Body of pancreas (tissue), 4 donors: ENCODE data around the gene TMEM40.
"Not testable (repeated sequence)": the region's sequence is repeated elsewhere in the genome, so short reads cannot be mapped to it uniquely, and the experiment has no call there.

Source experiments
- POLR2A ChIP-seq, 3 donors: fragments of 450-650 bp; IDR thresholded peaks; one replicate each; pipeline ENCODE4 v1.6.1; 2016; ENCODE audit warnings: antibody characterized with exemption in 3 of 3, mild to moderate bottlenecking in 2 of 3
- TF ChIP-seq, protein P1 (sequence below), 7 experiments: fragments of 450-650 bp in 4 of 7; fragments of 200-600 bp in 3 of 7; sonication (generic) in 3 of 7; IDR thresholded peaks; one replicate each; pipeline ENCODE4 v1.5.1; 2016 to 2019; ENCODE audit warnings: antibody characterized with exemption in 7 of 7

DNA sequence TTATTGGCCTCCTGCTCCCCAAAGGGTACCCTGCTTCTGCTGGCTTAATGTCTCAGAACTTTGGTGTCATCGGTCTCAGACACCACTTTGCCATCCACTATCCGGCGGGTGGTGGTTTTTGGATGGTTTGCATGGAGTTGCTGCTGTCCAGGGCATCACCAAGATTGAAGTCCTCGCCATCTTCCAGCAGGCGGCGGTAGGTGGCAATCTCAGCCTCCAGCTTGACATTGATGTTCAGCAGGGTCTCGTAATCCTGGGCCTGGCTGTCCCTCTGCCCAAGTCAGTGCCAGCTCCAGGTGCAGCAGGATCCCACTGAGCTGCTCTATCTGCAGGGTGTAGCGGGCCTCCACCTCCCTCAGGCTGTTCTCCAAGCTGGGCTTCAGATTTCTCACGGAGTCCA lies 28.3 kb upstream of the TMEM40 start:
- TF ChIP-seq, protein P1, sequence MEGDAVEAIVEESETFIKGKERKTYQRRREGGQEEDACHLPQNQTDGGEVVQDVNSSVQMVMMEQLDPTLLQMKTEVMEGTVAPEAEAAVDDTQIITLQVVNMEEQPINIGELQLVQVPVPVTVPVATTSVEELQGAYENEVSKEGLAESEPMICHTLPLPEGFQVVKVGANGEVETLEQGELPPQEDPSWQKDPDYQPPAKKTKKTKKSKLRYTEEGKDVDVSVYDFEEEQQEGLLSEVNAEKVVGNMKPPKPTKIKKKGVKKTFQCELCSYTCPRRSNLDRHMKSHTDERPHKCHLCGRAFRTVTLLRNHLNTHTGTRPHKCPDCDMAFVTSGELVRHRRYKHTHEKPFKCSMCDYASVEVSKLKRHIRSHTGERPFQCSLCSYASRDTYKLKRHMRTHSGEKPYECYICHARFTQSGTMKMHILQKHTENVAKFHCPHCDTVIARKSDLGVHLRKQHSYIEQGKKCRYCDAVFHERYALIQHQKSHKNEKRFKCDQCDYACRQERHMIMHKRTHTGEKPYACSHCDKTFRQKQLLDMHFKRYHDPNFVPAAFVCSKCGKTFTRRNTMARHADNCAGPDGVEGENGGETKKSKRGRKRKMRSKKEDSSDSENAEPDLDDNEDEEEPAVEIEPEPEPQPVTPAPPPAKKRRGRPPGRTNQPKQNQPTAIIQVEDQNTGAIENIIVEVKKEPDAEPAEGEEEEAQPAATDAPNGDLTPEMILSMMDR (IDR thresholded peaks at IDR 0.05): peak in 4 of 7 experiments; percentile 17 to 41 (median 27)
- not testable (repeated sequence) for TF ChIP-seq POLR2A (IDR thresholded peaks at IDR 0.05)
